Spleen (tissue), 7 donors: Measurements from ENCODE around the gene TMEM256.

Experiments used
- POLR2A ChIP-seq, 3 donors: fragments of 450-650 bp; IDR thresholded peaks; one replicate each; pipeline ENCODE4 v1.5.1; 2017; ENCODE audit warnings: antibody characterized with exemption in 3 of 3, mild to moderate bottlenecking in 1 of 3
- POLR2AphosphoS5 ChIP-seq, 3 donors: sonication (generic); formaldehyde crosslinking; IDR thresholded peaks; one replicate each; pipeline ENCODE4 v1.5.1; 2017; ENCODE audit warnings: antibody characterized with exemption in 3 of 3
- TF ChIP-seq, protein P1 (sequence below), 11 experiments: fragments of 200-600 bp in 7 of 11; fragments of 450-650 bp in 4 of 11; sonication (generic) in 4 of 11; IDR thresholded peaks in 8 of 11; conservative IDR thresholded peaks in 3 of 11; 1 replicate in 7 of 11; 2 replicates in 4 of 11; pipeline versions ENCODE4 v1.4.0 to v1.8.0; 2016 to 2021; ENCODE audit warnings: antibody characterized with exemption in 11 of 11, inconsistent platforms in 4 of 11, mild to moderate bottlenecking in 1 of 11
- donor health status: DM: no; HTN: no; CAD: no; lungs with moderate emphysema.
- donor health status: DM: no; HTN: no; CAD: no.
- donor health status: DM: no; HTN: no; CAD: no.

DNA sequence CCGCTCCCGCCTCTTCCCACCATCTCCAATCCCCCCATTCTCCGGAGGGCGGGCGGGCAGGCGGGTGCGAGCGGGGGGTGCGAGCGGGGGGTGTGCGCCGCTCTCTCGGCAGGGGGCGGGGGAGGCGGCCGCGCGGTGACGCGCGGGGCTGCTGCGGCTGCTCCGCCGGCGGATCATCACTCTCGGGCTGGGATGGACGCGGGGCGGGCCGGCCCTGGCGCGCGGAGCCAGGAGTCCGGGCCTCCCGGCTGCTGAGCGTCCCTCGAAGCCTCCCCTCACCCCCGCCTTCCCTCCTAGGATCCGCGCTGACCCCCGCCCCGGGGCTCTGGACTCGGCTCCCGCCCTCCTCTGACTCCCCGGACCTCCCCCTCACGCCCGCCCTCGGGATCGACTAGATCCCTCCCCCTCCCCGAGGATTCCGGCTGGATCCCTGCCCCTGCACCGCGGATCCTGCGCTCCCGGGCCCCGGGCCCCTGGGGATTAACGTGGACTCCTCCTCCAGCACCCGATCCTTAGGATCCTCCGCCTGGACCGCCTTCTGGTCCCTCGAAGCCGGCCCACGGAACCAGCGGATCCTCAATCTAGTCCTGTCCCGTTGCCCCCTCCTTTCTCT, 946 bp upstream of the TMEM256 start:
- no peak for TF ChIP-seq POLR2A (IDR thresholded peaks at IDR 0.05)
- TF ChIP-seq, protein P1, sequence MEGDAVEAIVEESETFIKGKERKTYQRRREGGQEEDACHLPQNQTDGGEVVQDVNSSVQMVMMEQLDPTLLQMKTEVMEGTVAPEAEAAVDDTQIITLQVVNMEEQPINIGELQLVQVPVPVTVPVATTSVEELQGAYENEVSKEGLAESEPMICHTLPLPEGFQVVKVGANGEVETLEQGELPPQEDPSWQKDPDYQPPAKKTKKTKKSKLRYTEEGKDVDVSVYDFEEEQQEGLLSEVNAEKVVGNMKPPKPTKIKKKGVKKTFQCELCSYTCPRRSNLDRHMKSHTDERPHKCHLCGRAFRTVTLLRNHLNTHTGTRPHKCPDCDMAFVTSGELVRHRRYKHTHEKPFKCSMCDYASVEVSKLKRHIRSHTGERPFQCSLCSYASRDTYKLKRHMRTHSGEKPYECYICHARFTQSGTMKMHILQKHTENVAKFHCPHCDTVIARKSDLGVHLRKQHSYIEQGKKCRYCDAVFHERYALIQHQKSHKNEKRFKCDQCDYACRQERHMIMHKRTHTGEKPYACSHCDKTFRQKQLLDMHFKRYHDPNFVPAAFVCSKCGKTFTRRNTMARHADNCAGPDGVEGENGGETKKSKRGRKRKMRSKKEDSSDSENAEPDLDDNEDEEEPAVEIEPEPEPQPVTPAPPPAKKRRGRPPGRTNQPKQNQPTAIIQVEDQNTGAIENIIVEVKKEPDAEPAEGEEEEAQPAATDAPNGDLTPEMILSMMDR (IDR thresholded peaks at IDR 0.05 in 8 of 11, conservative IDR thresholded peaks at IDR 0.05 in 3 of 11): peak in 3 of 11 experiments; percentile 27 to 30 (median 28)
- peak; percentile 27 to 73 (median 58) for TF ChIP-seq POLR2AphosphoS5 (IDR thresholded peaks at IDR 0.05)
